ENCODE results near the gene MYPOP.

GRCh38 chr19:45931055-45931454 lies 28.6 kb upstream of the MYPOP start:
- TF ChIP-seq ZFP30 (CRISPR knock-in tag; IDR thresholded peaks at IDR 0.05), result no peak
- TF ChIP-seq PATZ1 (CRISPR knock-in tag; IDR thresholded peaks at IDR 0.05; ENCODE audit: borderline replicate concordance), result no peak
- no peak for TF ChIP-seq ZC3H10 (CRISPR knock-in tag; IDR thresholded peaks at IDR 0.05)
- no peak for TF ChIP-seq CREB5 (CRISPR knock-in tag; IDR thresholded peaks at IDR 0.05; ENCODE audit: low read depth)
